SK-N-SH (cell line): Measurements from ENCODE around the gene PARP1. TPM values are rescaled to one million over a fixed set of nuclear protein-coding genes. Genes with fewer than 3 reads are reported as not detected.

Source experiments
- CTCF ChIA-PET: fragments of 300-600, 350-600 bp; formaldehyde crosslinking; extraction: SDS; loops from one replicate; lab custom pipeline; 2021; lab: Yijun Ruan, JAX
- POLR2A ChIA-PET: fragments of 350-600 bp; sonication (Branson Sonifier 250); formaldehyde crosslinking; extraction: SDS; loops from one replicate; lab custom pipeline; 2020; ENCODE audit warnings: antibody characterized with exemption, inconsistent platforms; lab: Yijun Ruan, JAX
- DNase-seq: peaks from one replicate; pipeline ENCODE4 v3.0.0; 2012
- H2AFZ ChIP-seq: fragments of 200-600 bp; sonication (generic); 2 replicates; pipeline ENCODE4 v1.8.1; 2016; ENCODE audit warnings: antibody characterized with exemption, mild to moderate bottlenecking, low read depth
- H3F3A ChIP-seq: fragments of 200-600 bp; sonication (generic); replicated peaks from 2 replicates; pipeline ENCODE3; 2016; ENCODE audit warnings: antibody characterized with exemption, mild to moderate bottlenecking; ENCODE audit not compliant: insufficient read depth
- H3K27ac ChIP-seq, 2 experiments: fragments of 200-500 bp in 1 of 2; fragments of 200-600 bp in 1 of 2; sonication (Bioruptor generic) in 1 of 2; sonication (generic), shearing (Covaris generic) in 1 of 2; 2 replicates each; pipeline versions ENCODE4 v1.5.1 to v1.6.1; 2014 to 2016; ENCODE audit warnings: low read depth in 2 of 2, inconsistent platforms in 1 of 2, low read length in 1 of 2, mild to moderate bottlenecking in 1 of 2, mixed read lengths in 1 of 2
- H3K27me3 ChIP-seq: fragments of 200-600 bp; sonication (generic), shearing (Covaris generic); 2 replicates; pipeline ENCODE4 v1.6.1; 2016; ENCODE audit warnings: mixed run types; ENCODE audit not compliant: insufficient read depth
- H3K36me3 ChIP-seq, 2 experiments: fragments of 200-500 bp in 1 of 2; fragments of 200-600 bp in 1 of 2; sonication (Bioruptor generic) in 1 of 2; sonication (generic) in 1 of 2; replicated peaks in 1 of 2; 2 replicates each; pipeline versions ENCODE3 to v1.5.1; 2014 to 2016; ENCODE audit warnings: low read length in 1 of 2, mild to moderate bottlenecking in 1 of 2; ENCODE audit not compliant: insufficient read depth in 2 of 2, control insufficient read depth in 1 of 2
- H3K4me1 ChIP-seq, 2 experiments: fragments of 200-500 bp in 1 of 2; fragments of 200-600 bp in 1 of 2; sonication (Bioruptor generic) in 1 of 2; sonication (generic), shearing (Covaris generic) in 1 of 2; 2 replicates each; pipeline versions ENCODE4 v1.5.1 to v1.6.1; 2014 to 2016; ENCODE audit warnings: low read depth in 1 of 2, low read length in 1 of 2, mixed run types in 1 of 2; ENCODE audit not compliant: insufficient read depth in 2 of 2, control insufficient read depth in 1 of 2
- H3K4me2 ChIP-seq: fragments of 200-600 bp; sonication (generic), shearing (Covaris generic); 2 replicates; pipeline ENCODE4 v1.6.1; 2017; ENCODE audit warnings: mixed run types
- H3K4me3 ChIP-seq, 2 experiments: fragments of 200-500 bp in 1 of 2; fragments of 200-600 bp in 1 of 2; sonication (Bioruptor generic) in 1 of 2; sonication (generic), shearing (Covaris generic) in 1 of 2; 2 replicates each; pipeline versions ENCODE4 v1.5.1 to v1.8.1; 2014 to 2016; ENCODE audit warnings: low read depth in 2 of 2, inconsistent platforms in 1 of 2, low read length in 1 of 2, mild to moderate bottlenecking in 1 of 2, mixed read lengths in 1 of 2, moderate library complexity in 1 of 2
- H3K79me2 ChIP-seq: fragments of 200-600 bp; sonication (generic); 2 replicates; pipeline ENCODE4 v1.8.1; 2017; ENCODE audit warnings: mild to moderate bottlenecking; ENCODE audit not compliant: insufficient read depth
- H3K9ac ChIP-seq: fragments of 200-600 bp; sonication (generic); 2 replicates; pipeline ENCODE4 v1.6.1; 2017; ENCODE audit warnings: mixed run types
- H3K9me2 ChIP-seq: fragments of 200-600 bp; sonication (generic); 2 replicates; pipeline ENCODE4 v1.6.1; 2017; ENCODE audit warnings: mixed run types
- H3K9me3 ChIP-seq: fragments of 200-600 bp; sonication (generic); 2 replicates; pipeline ENCODE4 v1.6.1; 2017; ENCODE audit warnings: mixed run types, mild to moderate bottlenecking, moderate library complexity
- H4K20me1 ChIP-seq: fragments of 200-600 bp; sonication (generic); 2 replicates; pipeline ENCODE4 v1.6.1; 2017; ENCODE audit warnings: mild to moderate bottlenecking, mixed run types; ENCODE audit not compliant: insufficient read depth
- CHD2 ChIP-seq: fragments of 150-350 bp; IDR thresholded peaks from 2 replicates; pipeline ENCODE4 v1.6.1; 2018; ENCODE audit warnings: low read length; ENCODE audit not compliant: partially characterized antibody
- EZH2phosphoT487 ChIP-seq: fragments of 200-600 bp; sonication (generic); IDR thresholded peaks from 2 replicates; pipeline ENCODE4 v1.6.1; 2017; ENCODE audit warnings: low read depth, mixed run types, mild to moderate bottlenecking, antibody characterized with exemption, moderate library complexity, borderline replicate concordance
- FOSL2 ChIP-seq: IDR thresholded peaks from 2 replicates; pipeline ENCODE4 v1.4.0; 2012; ENCODE audit warnings: low read depth, mild to moderate bottlenecking, moderate library complexity, borderline replicate concordance
- FOXJ3 ChIP-seq: sonication (generic); formaldehyde crosslinking; IDR thresholded peaks from 2 replicates; pipeline ENCODE4 v1.5.1; 2020; ENCODE audit warnings: mild to moderate bottlenecking, missing genetic modification reagents
- FOXM1 ChIP-seq: IDR thresholded peaks from 2 replicates; pipeline ENCODE4 v1.4.0; 2012; ENCODE audit warnings: low read depth, mild to moderate bottlenecking
- GATA2 ChIP-seq: sonication (generic); formaldehyde crosslinking; IDR thresholded peaks from 2 replicates; pipeline ENCODE4 v1.5.0; 2020; ENCODE audit warnings: mild to moderate bottlenecking, missing genetic modification reagents
- NFIC ChIP-seq: IDR thresholded peaks from 2 replicates; pipeline ENCODE4 v1.4.0; 2012; ENCODE audit warnings: borderline replicate concordance
- NRF1 ChIP-seq: IDR thresholded peaks from 2 replicates; pipeline ENCODE4 v1.6.1; 2012; ENCODE audit warnings: low read depth, mild to moderate bottlenecking, low read length
- POLR2AphosphoS5 ChIP-seq: IDR thresholded peaks from 2 replicates; pipeline ENCODE4 v1.6.1; 2012; ENCODE audit warnings: low read depth, low read length
- RCOR1 ChIP-seq: fragments of 150-350 bp; IDR thresholded peaks from 2 replicates; pipeline ENCODE4 v1.6.1; 2017; ENCODE audit warnings: antibody characterized with exemption, low read length
- RFX5 ChIP-seq: IDR thresholded peaks from 2 replicates; pipeline ENCODE4 v1.6.1; 2012; ENCODE audit warnings: mild to moderate bottlenecking, improper control_type of control experiment, low read length
- RXRA ChIP-seq: IDR thresholded peaks from 2 replicates; pipeline ENCODE4 v1.4.0; 2012; ENCODE audit warnings: low read depth, mild to moderate bottlenecking, borderline replicate concordance
- SIN3A ChIP-seq: IDR thresholded peaks from 2 replicates; pipeline ENCODE4 v1.6.1; 2012; ENCODE audit warnings: low read depth, mild to moderate bottlenecking, low read length, moderate library complexity, borderline replicate concordance
- TEAD4 ChIP-seq: IDR thresholded peaks from 2 replicates; pipeline ENCODE4 v1.4.0; 2012; ENCODE audit warnings: mild to moderate bottlenecking, borderline replicate concordance; ENCODE audit not compliant: insufficient read depth
- YY1 ChIP-seq: IDR thresholded peaks from 2 replicates; pipeline ENCODE4 v1.4.0; 2012; ENCODE audit warnings: low read depth, mild to moderate bottlenecking
- WGBS: methylation state at CpG from one replicate; pipeline ENCODE4 v1.1.6; 2017; ENCODE audit warnings: low lambda C conversion rate; 5-methylcytosine and 5-hydroxymethylcytosine counted together
- polyA plus RNA-seq, 3 experiments: library from polyadenylated mRNA; depleted of rRNA; stranded (reverse); fragments of >200 nt; gene quantifications; 2 replicates each; pipeline ENCODE4 v1.2.3, GENCODE V29; 2012
- TF ChIP-seq, protein P1 (sequence below): fragments of 200-600 bp; sonication (generic); IDR thresholded peaks from 2 replicates; pipeline ENCODE4 v1.6.1; 2017; ENCODE audit warnings: antibody characterized with exemption, mild to moderate bottlenecking, moderate library complexity
- TF ChIP-seq, protein P2 (sequence below): IDR thresholded peaks from 2 replicates; pipeline ENCODE4 v1.4.0; 2012; ENCODE audit warnings: low read depth, borderline replicate concordance
- TF ChIP-seq, protein P3 (sequence below): IDR thresholded peaks from 2 replicates; pipeline ENCODE4 v1.6.1; 2012; ENCODE audit warnings: mild to moderate bottlenecking, low read depth, low read length, moderate library complexity
- TF ChIP-seq, protein P4 (sequence below): IDR thresholded peaks from 2 replicates; pipeline ENCODE4 v1.4.0; 2012; ENCODE audit warnings: low read depth

The PARP1 gene
- polyA plus RNA-seq, 1 of the 3 experiments (the other 2 are of a cell fraction) = 239 TPM

DNA sequence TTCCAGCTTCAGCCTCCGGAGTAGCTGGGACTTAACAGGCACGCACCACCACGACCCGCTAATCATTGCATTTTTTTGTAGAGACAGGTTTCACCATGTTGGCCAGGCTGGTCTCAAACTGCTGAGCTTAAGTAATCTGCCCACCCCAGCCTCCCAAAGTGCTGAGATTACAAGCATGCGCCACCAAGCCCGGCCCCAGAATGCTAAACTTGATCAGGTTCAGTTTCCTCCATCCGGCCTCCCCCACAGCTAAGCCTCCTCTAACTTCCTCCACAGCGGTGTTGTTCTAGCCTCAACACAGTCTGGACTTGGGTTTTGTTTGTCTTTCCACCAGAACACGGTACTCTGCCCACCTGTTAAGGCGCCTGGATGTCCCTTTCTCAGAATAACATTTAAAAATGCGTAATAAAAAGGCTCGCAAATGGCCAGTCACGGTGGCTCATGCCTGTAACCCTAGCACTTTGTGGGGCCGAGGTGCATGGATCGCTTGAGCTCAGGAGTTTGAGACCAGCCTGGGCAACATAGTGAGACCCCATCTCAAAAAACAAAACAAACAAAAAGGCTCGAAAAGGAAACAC is 2.4 kb downstream of the PARP1 start:
- Histone ChIP-seq H4K20me1 (peaks cover 41% of the 10 kb centered on the region), H3K36me3 (peaks cover 10 to 16% of the 10 kb centered on the region in 2 experiments), H3F3A (peaks cover 5% of the 10 kb centered on the region), H3K27ac (no peak overlapping the region), H3K4me2 (peak overlapping the region; percentile 93), H2AFZ (no peak overlapping the region), H3K9me2 (no peaks in the 10 kb centered on the region), H3K4me3 (no peak overlapping the region), H3K27me3 (no peaks in the 10 kb centered on the region), H3K9ac (no peak overlapping the region), H3K79me2 (peaks cover 65% of the 10 kb centered on the region), H3K4me1 (peaks cover 21 to 29% of the 10 kb centered on the region in 2 experiments; a peak in 3 of 4 replicates), H3K9me3 (no peaks in the 10 kb centered on the region)
- no peak for TF ChIP-seq FOSL2
- no peak for TF ChIP-seq RFX5
- TF ChIP-seq CHD2 = no peak
- TF ChIP-seq YY1 = no peak
- no peak for TF ChIP-seq SIN3A
- TF ChIP-seq NRF1 = no peak
- TF ChIP-seq, protein P1, sequence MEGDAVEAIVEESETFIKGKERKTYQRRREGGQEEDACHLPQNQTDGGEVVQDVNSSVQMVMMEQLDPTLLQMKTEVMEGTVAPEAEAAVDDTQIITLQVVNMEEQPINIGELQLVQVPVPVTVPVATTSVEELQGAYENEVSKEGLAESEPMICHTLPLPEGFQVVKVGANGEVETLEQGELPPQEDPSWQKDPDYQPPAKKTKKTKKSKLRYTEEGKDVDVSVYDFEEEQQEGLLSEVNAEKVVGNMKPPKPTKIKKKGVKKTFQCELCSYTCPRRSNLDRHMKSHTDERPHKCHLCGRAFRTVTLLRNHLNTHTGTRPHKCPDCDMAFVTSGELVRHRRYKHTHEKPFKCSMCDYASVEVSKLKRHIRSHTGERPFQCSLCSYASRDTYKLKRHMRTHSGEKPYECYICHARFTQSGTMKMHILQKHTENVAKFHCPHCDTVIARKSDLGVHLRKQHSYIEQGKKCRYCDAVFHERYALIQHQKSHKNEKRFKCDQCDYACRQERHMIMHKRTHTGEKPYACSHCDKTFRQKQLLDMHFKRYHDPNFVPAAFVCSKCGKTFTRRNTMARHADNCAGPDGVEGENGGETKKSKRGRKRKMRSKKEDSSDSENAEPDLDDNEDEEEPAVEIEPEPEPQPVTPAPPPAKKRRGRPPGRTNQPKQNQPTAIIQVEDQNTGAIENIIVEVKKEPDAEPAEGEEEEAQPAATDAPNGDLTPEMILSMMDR = no peak
- TF ChIP-seq, protein P2, sequence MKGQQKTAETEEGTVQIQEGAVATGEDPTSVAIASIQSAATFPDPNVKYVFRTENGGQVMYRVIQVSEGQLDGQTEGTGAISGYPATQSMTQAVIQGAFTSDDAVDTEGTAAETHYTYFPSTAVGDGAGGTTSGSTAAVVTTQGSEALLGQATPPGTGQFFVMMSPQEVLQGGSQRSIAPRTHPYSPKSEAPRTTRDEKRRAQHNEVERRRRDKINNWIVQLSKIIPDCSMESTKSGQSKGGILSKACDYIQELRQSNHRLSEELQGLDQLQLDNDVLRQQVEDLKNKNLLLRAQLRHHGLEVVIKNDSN = no peak
- no peak for TF ChIP-seq TEAD4
- TF ChIP-seq, protein P3, sequence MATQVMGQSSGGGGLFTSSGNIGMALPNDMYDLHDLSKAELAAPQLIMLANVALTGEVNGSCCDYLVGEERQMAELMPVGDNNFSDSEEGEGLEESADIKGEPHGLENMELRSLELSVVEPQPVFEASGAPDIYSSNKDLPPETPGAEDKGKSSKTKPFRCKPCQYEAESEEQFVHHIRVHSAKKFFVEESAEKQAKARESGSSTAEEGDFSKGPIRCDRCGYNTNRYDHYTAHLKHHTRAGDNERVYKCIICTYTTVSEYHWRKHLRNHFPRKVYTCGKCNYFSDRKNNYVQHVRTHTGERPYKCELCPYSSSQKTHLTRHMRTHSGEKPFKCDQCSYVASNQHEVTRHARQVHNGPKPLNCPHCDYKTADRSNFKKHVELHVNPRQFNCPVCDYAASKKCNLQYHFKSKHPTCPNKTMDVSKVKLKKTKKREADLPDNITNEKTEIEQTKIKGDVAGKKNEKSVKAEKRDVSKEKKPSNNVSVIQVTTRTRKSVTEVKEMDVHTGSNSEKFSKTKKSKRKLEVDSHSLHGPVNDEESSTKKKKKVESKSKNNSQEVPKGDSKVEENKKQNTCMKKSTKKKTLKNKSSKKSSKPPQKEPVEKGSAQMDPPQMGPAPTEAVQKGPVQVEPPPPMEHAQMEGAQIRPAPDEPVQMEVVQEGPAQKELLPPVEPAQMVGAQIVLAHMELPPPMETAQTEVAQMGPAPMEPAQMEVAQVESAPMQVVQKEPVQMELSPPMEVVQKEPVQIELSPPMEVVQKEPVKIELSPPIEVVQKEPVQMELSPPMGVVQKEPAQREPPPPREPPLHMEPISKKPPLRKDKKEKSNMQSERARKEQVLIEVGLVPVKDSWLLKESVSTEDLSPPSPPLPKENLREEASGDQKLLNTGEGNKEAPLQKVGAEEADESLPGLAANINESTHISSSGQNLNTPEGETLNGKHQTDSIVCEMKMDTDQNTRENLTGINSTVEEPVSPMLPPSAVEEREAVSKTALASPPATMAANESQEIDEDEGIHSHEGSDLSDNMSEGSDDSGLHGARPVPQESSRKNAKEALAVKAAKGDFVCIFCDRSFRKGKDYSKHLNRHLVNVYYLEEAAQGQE = no peak
- no peak for TF ChIP-seq RXRA
- no peak for TF ChIP-seq FOXM1
- no peak for TF ChIP-seq FOXJ3
- TF ChIP-seq, protein P4, sequence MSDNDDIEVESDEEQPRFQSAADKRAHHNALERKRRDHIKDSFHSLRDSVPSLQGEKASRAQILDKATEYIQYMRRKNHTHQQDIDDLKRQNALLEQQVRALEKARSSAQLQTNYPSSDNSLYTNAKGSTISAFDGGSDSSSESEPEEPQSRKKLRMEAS = no peak
- TF ChIP-seq POLR2AphosphoS5 = no peak
- TF ChIP-seq EZH2phosphoT487 = no peak
- no peak for TF ChIP-seq GATA2 (CRISPR knock-in tag)
- TF ChIP-seq NFIC = no peak
- TF ChIP-seq RCOR1 = no peak
- WGBS = 92% methylated on average over 16 of the region's 16 CpGs
- DNase-seq = no peak
- CTCF ChIA-PET = interaction anchor here (1.0 to 2.7 kb wide), 7 partner anchors 16 to 280 kb away, joined by 3 to 10 read pairs (median 3); no protein-coding TSS in a partner anchor
- POLR2A ChIA-PET = no interaction called here
